NCI-H774 (cell line): ENCODE measurements around the gene RABIF.
"Not testable (repeated sequence)": the region's sequence is repeated elsewhere in the genome, so short reads cannot be mapped to it uniquely, and the experiment has no call there.

Source experiments
- DNase-seq: peaks from one replicate; lab custom pipeline; 2025; lab: John Stamatoyannopoulos, UW

The RABIF gene

GRCh38 chr1:202834771-202835547 lies 54.0 kb downstream of the RABIF start:
- DNase-seq = no peak

- no peak for DNase-seq
Measured at GRCh38 chr1:202831906-202832305, 57.0 kb downstream of the RABIF start.

DNA sequence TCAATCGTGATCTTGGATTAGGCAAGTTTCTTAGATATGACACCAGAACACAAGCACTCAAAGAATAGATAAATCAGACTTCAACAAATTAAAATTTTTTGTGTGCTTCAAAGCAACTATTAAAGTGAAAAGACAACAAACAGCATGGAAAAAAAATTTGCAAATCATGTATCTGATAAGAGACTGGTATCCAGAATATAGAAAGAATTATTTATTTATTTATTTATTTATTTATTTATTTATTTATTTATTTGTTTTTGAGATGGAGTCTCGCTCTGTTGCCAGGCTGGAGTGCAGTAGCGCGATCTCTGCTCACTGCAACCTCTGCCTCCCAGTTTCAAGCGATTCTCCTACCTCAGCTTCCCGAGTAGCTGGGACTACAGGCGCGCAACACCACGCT lies 59.7 kb downstream of the RABIF start:
- DNase-seq = not testable (repeated sequence)
